HEK293 (cell line): ENCODE measurements around the gene FCGR1A.
A peak's percentile ranks its signal among the peaks of the same experiment; 100 is the strongest.
"Not testable (repeated sequence)": the region's sequence is repeated elsewhere in the genome, so short reads cannot be mapped to it uniquely, and the experiment has no call there.

Experiments used
- CTCF ChIA-PET: fragments of 350-600 bp; formaldehyde crosslinking; extraction: SDS; loops from one replicate; lab custom pipeline; 2021; ENCODE audit warnings: antibody characterized with exemption; lab: Yijun Ruan, JAX
- POLR2A ChIA-PET: fragments of 300-600 bp; formaldehyde crosslinking; extraction: SDS; loops from one replicate; lab custom pipeline; 2020; ENCODE audit warnings: antibody characterized with exemption, inconsistent platforms; lab: Yijun Ruan, JAX
- H3K27ac ChIP-seq: fragments of 200-500 bp; sonication (Bioruptor generic); 2 replicates; pipeline ENCODE4 v1.5.1; 2014; ENCODE audit warnings: low read depth, low read length, control low read depth, inconsistent platforms; ENCODE audit errors: extremely low read depth
- H3K36me3 ChIP-seq, 2 experiments: fragments of 200-500 bp in 1 of 2; sonication (Bioruptor generic) in 1 of 2; 1 replicate in 1 of 2; 2 replicates in 1 of 2; pipeline ENCODE4 v1.5.1; 2014 to 2017; ENCODE audit warnings: inconsistent platforms in 2 of 2, low read length in 2 of 2; ENCODE audit not compliant: control insufficient read depth in 2 of 2, insufficient read depth in 1 of 2
- H3K4me1 ChIP-seq: fragments of 200-500 bp; sonication (Bioruptor generic); 2 replicates; pipeline ENCODE4 v1.5.1; 2014; ENCODE audit warnings: mild to moderate bottlenecking, low read length, inconsistent platforms; ENCODE audit not compliant: control insufficient read depth, insufficient read depth
- H3K4me3 ChIP-seq: 2 replicates; pipeline ENCODE4 v1.5.1; 2011; ENCODE audit warnings: low read depth, mild to moderate bottlenecking, control low read depth, low read length, moderate library complexity
- H3K9me3 ChIP-seq: fragments of 200-500 bp; sonication (Bioruptor generic); 2 replicates; pipeline ENCODE4 v1.5.1; 2014; ENCODE audit warnings: low read depth, low read length, inconsistent platforms; ENCODE audit not compliant: control insufficient read depth, insufficient read depth
- TF ChIP-seq, protein P1 (sequence below): fragments of 450-650 bp; formaldehyde crosslinking; IDR thresholded peaks from 2 replicates; pipeline ENCODE4 v1.5.1; 2017; ENCODE audit warnings: missing biosample characterization, mild to moderate bottlenecking, missing genetic modification characterization, moderate library complexity
- TF ChIP-seq, protein P2 (sequence below): fragments of 450-650 bp; formaldehyde crosslinking; optimal IDR thresholded peaks from 2 replicates; pipeline ENCODE3; 2016; ENCODE audit warnings: missing biosample characterization, mild to moderate bottlenecking, missing genetic modification characterization

The FCGR1A gene

DNA sequence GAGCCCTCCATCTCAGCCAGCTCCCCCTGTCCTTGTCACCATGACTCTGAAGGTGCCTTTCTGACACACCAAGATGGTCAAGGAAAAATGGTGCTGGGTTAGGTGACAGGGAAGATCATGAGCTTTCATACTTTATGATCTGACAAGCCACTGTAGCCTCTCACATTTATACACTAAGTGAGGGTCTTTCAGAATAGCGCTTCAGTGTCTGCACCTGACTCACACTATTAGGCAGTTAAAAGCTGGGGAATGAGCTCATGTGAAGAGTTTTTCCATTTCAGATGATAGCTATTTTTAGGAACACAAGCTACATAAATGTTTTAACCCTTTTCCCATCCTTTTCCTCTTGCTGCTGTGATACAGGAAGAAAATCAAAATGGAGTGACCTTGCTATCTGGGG, 4.2 kb upstream of the FCGR1A start:
- H3K4me3 ChIP-seq, H3K27ac ChIP-seq, POLR2A ChIA-PET, H3K36me3 ChIP-seq, CTCF ChIA-PET, H3K4me1 ChIP-seq, H3K9me3 ChIP-seq: not testable (repeated sequence)

DNA sequence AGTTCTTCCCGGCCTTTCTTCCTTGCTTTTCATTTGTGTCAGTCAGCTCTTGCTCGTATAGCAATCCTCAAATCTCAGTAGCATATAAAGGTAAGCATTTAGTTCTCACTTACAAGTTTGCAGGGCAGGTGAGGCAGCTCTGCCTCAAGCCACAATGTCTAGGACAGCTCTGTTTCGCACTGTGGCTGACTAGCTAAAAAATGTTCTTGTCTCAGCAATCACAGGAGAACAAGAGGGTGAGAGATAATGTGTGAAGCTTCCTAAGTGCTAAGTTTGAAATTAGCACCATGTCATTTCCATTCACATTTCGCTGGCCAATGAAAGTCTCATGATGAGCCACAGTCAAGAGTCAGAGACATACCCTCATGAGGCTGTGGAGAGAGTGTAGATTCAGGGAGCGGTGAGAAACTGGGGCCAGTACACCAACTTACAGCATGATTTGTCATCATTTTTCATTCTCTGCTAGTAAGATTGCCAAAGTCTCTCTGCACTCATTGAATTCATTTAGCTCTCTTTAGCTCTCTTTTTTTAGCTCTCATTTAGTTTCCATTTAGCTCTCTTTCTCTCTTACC, 995 bp upstream of the FCGR1A start:
- CTCF ChIA-PET, POLR2A ChIA-PET, H3K9me3 ChIP-seq, H3K4me1 ChIP-seq, H3K36me3 ChIP-seq, H3K27ac ChIP-seq, H3K4me3 ChIP-seq: not testable (repeated sequence)

GRCh38 chr1:149783289-149783688, 795 bp downstream of the FCGR1A start:
- POLR2A ChIA-PET, CTCF ChIA-PET, H3K4me3 ChIP-seq, H3K9me3 ChIP-seq, H3K4me1 ChIP-seq, H3K27ac ChIP-seq, H3K36me3 ChIP-seq: not testable (repeated sequence)

DNA sequence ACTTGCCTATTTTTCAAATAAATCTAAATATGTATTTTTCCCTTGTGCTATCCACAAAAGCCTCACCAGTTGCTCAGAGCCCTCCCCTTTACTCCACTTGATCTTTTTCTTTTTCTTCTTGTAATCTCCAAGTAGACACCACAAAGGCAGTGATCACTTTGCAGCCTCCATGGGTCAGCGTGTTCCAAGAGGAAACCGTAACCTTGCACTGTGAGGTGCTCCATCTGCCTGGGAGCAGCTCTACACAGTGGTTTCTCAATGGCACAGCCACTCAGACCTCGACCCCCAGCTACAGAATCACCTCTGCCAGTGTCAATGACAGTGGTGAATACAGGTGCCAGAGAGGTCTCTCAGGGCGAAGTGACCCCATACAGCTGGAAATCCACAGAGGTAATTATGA, 1.4 kb downstream of the FCGR1A start:
- H3K27ac ChIP-seq, CTCF ChIA-PET, H3K9me3 ChIP-seq, H3K36me3 ChIP-seq, H3K4me1 ChIP-seq, H3K4me3 ChIP-seq, POLR2A ChIA-PET: not testable (repeated sequence)

GRCh38 chr1:149787688-149788451, 5.4 kb downstream of the FCGR1A start:
- CTCF ChIA-PET, H3K27ac ChIP-seq, H3K4me1 ChIP-seq, H3K4me3 ChIP-seq, H3K36me3 ChIP-seq, H3K9me3 ChIP-seq, POLR2A ChIA-PET: not testable (repeated sequence)

DNA sequence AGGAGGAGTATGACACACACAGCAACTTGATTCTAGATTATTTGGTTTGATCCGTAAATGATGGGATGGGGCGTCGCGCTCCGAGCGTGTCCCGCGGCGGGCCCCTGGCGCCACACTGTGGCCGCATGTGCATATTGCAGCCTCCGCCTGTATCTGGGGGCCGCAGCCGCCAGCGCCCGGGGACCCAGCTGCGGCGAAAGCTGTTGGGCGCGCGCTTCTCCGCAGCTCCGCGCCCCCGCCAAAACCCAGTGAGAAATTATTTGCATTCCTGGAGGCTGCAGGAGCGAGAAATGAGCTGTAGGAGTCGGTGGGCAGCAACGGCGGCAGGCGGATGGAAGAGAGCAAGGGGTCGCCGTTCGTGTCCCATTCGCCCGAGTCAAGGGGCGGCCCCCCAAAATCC, 10.0 kb downstream of the FCGR1A start:
- H3K4me3 ChIP-seq, result peak overlapping the region; percentile 36
- H3K27ac ChIP-seq, result peak overlapping the region; percentile 24; the same call in 1 of the 2 replicates
- TF ChIP-seq, protein P1, sequence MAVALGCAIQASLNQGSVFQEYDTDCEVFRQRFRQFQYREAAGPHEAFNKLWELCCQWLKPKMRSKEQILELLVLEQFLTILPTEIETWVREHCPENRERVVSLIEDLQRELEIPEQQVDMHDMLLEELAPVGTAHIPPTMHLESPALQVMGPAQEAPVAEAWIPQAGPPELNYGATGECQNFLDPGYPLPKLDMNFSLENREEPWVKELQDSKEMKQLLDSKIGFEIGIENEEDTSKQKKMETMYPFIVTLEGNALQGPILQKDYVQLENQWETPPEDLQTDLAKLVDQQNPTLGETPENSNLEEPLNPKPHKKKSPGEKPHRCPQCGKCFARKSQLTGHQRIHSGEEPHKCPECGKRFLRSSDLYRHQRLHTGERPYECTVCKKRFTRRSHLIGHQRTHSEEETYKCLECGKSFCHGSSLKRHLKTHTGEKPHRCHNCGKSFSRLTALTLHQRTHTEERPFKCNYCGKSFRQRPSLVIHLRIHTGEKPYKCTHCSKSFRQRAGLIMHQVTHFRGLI (tag by site-specific recombination), result 0 out of 2 replicates have a peak, but pooled peaks have one; percentile 36
- TF ChIP-seq, protein P2, sequence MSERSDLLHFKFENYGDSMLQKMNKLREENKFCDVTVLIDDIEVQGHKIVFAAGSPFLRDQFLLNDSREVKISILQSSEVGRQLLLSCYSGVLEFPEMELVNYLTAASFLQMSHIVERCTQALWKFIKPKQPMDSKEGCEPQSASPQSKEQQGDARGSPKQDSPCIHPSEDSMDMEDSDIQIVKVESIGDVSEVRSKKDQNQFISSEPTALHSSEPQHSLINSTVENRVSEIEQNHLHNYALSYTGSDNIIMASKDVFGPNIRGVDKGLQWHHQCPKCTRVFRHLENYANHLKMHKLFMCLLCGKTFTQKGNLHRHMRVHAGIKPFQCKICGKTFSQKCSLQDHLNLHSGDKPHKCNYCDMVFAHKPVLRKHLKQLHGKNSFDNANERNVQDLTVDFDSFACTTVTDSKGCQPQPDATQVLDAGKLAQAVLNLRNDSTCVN (tag by site-specific recombination), result peak; percentile 46
- H3K9me3 ChIP-seq, POLR2A ChIA-PET, H3K4me1 ChIP-seq, H3K36me3 ChIP-seq, CTCF ChIA-PET: not testable (repeated sequence)
